Fibroblast of lung (primary cell): ENCODE data around the gene KCP. TPM values are rescaled to one million over a fixed set of nuclear protein-coding genes. Genes with fewer than 3 reads are reported as not detected.

Experiments used
- DNase-seq, 2 donors: peaks; one replicate each; pipeline versions ENCODE4 v3.0.0 to v3.0.0-alpha.2; 2010; ENCODE audit warnings: low read depth in 2 of 2
- H2AFZ ChIP-seq: 2 replicates; pipeline ENCODE4 v1.5.1; 2012; ENCODE audit warnings: low read length, control low read depth, inconsistent platforms
- H3K27ac ChIP-seq: 2 replicates; pipeline ENCODE4 v1.5.1; 2011; ENCODE audit warnings: low read length, control low read depth; ENCODE audit not compliant: insufficient read depth
- H3K27me3 ChIP-seq: 2 replicates; pipeline ENCODE4 v1.5.1; 2011; ENCODE audit warnings: mild to moderate bottlenecking, low read length; ENCODE audit not compliant: control insufficient read depth, insufficient read depth
- H3K36me3 ChIP-seq: 2 replicates; pipeline ENCODE4 v1.5.1; 2011; ENCODE audit warnings: low read length; ENCODE audit not compliant: control insufficient read depth, insufficient read depth
- H3K4me1 ChIP-seq: 2 replicates; pipeline ENCODE4 v1.5.1; 2011; ENCODE audit warnings: low read length; ENCODE audit not compliant: control insufficient read depth, insufficient read depth; ENCODE audit errors: extremely low read depth
- H3K4me2 ChIP-seq: 2 replicates; pipeline ENCODE4 v1.5.1; 2011; ENCODE audit warnings: low read length, control low read depth; ENCODE audit not compliant: insufficient read depth; ENCODE audit errors: extremely low read depth
- H3K4me3 ChIP-seq, 4 experiments: fragments of 200-600 bp in 1 of 4; sonication (generic) in 1 of 4; replicated peaks in 1 of 4; 2 replicates each; pipeline ENCODE4 v1.5.1; 2011 to 2016; ENCODE audit warnings: low read length in 4 of 4, low read depth in 3 of 4, mild to moderate bottlenecking in 3 of 4, control low read depth in 2 of 4, inconsistent platforms in 1 of 4, mixed read lengths in 1 of 4; ENCODE audit not compliant: insufficient read depth in 1 of 4; ENCODE audit errors: control extremely low read depth in 1 of 4
- H3K79me2 ChIP-seq: 2 replicates; pipeline ENCODE4 v1.5.1; 2012; ENCODE audit warnings: mild to moderate bottlenecking, low read length, inconsistent platforms; ENCODE audit not compliant: control insufficient read depth, insufficient read depth
- H3K9ac ChIP-seq: 2 replicates; pipeline ENCODE4 v1.5.1; 2011; ENCODE audit warnings: mild to moderate bottlenecking, low read length, control low read depth; ENCODE audit not compliant: insufficient read depth
- H3K9me3 ChIP-seq: 2 replicates; pipeline ENCODE4 v1.5.1; 2012; ENCODE audit warnings: low read depth, low read length; ENCODE audit not compliant: control insufficient read depth, insufficient read depth
- H4K20me1 ChIP-seq: 2 replicates; pipeline ENCODE4 v1.5.1; 2011; ENCODE audit warnings: low read length; ENCODE audit not compliant: control insufficient read depth, insufficient read depth; ENCODE audit errors: extremely low read depth
- EZH2 ChIP-seq: IDR thresholded peaks from 2 replicates; pipeline ENCODE4 v1.5.1; 2012; ENCODE audit warnings: low read length, control low read depth, mild to moderate bottlenecking; ENCODE audit errors: missing control alignments
- polyA plus RNA-seq, 2 donors: library from polyadenylated mRNA; depleted of rRNA in 1 of 2; stranded (reverse) in 1 of 2; unstranded in 1 of 2; fragments of >200 nt; gene quantifications; 2 replicates each; pipeline ENCODE4 v1.2.1, GENCODE V29; 2011 to 2012; ENCODE audit warnings: missing spikeins in 1 of 2
- total RNA-seq: library from RNA; depleted of rRNA; stranded (reverse); fragments of >200 nt; gene quantifications from 2 replicates; pipeline ENCODE4 v1.2.1, GENCODE V29; 2014
- TF ChIP-seq, protein P1 (sequence below), 2 donors: IDR thresholded peaks in 1 of 2; conservative IDR thresholded peaks in 1 of 2; 1 replicate in 1 of 2; 2 replicates in 1 of 2; pipeline ENCODE4 v1.5.1; 2011 to 2012; ENCODE audit warnings: low read length in 2 of 2, control low read depth in 1 of 2, inconsistent platforms in 1 of 2, low read depth in 1 of 2, mild to moderate bottlenecking in 1 of 2

The KCP gene
- total and polyA plus RNA-seq, 2 donors (not counting 1 experiment from before 2014, with no cell fraction given), result 0.08 to 0.50 TPM

DNA sequence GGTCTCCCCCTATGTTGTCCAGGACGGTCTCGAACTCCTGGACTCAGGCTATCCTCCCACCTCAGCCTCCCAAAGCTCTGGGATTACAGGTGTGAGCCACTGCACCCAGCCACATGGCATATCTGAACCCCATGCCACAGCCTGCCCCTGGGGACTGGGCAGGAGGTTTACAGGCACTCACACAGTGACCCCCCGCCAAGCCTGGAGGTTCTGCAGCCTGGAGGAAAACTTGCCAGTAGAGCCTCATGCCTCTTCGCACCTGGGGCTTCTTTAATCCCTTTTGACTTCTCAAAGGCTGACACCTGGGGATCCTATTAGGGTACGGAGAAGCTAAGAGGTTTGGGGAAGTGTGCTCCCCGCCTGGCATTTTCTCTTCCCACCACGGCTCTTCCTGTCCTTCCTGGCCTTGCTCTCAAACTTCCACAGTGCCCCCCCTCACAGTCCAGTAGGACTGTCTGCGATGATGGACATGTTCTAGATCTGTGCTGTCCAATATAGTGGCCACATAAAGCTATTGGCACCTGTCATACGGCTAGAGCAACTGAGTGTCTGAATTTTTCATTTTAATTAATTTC is 11.4 kb upstream of the KCP start:
- Histone ChIP-seq H3K36me3 (no peaks in the 10 kb centered on the region), H3K79me2 (no peaks in the 10 kb centered on the region), H3K4me3 (no peak overlapping the region), H3K27me3 (peaks cover 30% of the 10 kb centered on the region), H2AFZ (no peak overlapping the region), H4K20me1 (no peaks in the 10 kb centered on the region), H3K27ac (no peak overlapping the region), H3K4me2 (no peak overlapping the region), H3K4me1 (no peaks in the 10 kb centered on the region), H3K9me3 (no peaks in the 10 kb centered on the region), H3K9ac (no peak overlapping the region)
- TF ChIP-seq, protein P1, sequence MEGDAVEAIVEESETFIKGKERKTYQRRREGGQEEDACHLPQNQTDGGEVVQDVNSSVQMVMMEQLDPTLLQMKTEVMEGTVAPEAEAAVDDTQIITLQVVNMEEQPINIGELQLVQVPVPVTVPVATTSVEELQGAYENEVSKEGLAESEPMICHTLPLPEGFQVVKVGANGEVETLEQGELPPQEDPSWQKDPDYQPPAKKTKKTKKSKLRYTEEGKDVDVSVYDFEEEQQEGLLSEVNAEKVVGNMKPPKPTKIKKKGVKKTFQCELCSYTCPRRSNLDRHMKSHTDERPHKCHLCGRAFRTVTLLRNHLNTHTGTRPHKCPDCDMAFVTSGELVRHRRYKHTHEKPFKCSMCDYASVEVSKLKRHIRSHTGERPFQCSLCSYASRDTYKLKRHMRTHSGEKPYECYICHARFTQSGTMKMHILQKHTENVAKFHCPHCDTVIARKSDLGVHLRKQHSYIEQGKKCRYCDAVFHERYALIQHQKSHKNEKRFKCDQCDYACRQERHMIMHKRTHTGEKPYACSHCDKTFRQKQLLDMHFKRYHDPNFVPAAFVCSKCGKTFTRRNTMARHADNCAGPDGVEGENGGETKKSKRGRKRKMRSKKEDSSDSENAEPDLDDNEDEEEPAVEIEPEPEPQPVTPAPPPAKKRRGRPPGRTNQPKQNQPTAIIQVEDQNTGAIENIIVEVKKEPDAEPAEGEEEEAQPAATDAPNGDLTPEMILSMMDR (conservative IDR thresholded peaks at IDR 0.05 in 1 of 2, IDR thresholded peaks at IDR 0.05 in 1 of 2; ENCODE audit: low read depth in 1 of 2, low read length in 2 of 2), result no peak
- TF ChIP-seq EZH2, result no peak
- DNase-seq, result no peak

DNA sequence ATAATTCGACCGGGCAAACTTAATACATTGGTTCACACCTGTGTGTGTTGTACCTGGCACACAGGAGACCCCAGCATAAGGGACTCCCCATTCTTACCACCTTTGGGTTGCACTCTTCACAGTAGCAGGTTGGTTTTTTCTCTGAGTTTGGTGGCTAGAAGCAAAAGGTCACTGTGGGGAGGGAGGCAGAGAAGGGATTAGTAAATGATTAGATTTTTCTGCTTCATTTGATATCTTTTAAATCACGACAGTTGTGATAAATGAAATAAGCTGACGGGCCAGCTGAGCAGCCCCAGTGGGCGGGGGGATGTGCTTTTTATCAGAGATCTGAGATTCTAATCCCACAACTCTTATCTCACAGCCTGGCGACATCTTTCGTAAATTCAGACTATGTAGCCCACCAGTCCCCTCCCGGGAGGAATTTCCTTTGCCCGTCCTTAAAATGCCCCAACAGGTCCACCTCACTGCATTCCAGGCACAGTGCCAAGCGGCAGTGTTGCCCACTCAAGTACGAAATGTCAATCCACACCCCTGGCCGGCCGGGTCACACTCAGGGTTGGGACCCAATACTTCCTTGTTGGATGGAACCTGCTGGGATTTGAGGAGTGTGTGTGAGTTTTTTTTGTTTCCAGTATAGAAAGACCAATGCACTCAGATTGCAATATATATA is 10.5 kb upstream of the KCP start:
- no peaks in the 10 kb centered on the region for H3K79me2 ChIP-seq
- no peaks in the 10 kb centered on the region for H3K9me3 ChIP-seq
- H3K27ac ChIP-seq, result no peak overlapping the region
- no peak overlapping the region for H2AFZ ChIP-seq
- no peak overlapping the region for H3K4me3 ChIP-seq
- H4K20me1 ChIP-seq, result no peaks in the 10 kb centered on the region
- no peaks in the 10 kb centered on the region for H3K4me1 ChIP-seq
- no peak overlapping the region for H3K4me2 ChIP-seq
- no peaks in the 10 kb centered on the region for H3K36me3 ChIP-seq
- DNase-seq, result no peak
- TF ChIP-seq, protein P1 (conservative IDR thresholded peaks at IDR 0.05 in 1 of 2, IDR thresholded peaks at IDR 0.05 in 1 of 2; ENCODE audit: low read depth in 1 of 2, low read length in 2 of 2), result no peak
- no peak for TF ChIP-seq EZH2
- peaks cover 37% of the 10 kb centered on the region for H3K27me3 ChIP-seq
- H3K9ac ChIP-seq, result no peak overlapping the region

DNA sequence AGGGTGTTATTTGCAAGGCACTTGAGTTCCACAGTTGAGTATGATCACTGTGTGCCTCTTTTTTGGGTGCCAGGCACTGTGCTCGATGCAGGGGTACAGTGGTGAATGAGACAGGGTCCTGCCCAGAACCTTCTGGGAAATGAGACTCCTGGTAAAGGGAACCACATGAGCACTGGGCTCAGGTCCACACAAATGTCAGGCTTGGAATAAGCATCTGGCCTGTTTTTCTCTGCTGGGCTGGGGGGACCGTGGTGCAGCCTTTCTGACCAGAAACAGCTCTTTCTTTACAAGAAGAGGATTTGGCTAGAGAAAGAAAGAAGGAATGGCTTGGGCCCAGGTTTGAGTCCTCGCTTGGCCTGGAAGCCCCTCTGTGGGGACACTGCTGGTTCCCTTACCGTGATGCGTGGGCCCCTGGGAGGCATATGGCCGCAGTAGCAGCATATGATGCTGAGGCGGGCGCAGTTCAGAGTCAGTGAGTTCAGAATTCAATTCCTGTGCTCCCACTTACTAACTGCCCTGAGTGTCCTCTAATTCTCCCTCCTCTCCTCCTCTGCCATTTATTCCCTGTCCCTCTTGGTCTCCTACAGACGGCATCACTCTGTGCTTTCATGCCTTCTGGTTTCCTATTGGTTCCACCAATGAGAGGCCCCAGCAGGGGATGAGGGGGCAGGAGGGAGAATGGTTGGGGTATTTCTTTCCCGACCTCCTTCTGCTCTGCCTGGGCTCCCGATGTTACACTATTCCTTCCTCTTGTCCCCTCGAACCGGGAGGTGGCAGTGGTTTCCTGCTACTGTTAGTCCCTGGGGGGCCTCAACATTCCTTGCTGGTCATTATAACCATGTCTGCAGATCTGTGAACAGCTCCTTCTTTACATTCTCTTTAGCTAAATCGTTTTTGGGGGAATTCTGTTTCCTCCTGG is 9.6 kb upstream of the KCP start:
- TF ChIP-seq, protein P1 (conservative IDR thresholded peaks at IDR 0.05 in 1 of 2, IDR thresholded peaks at IDR 0.05 in 1 of 2; ENCODE audit: low read depth in 1 of 2, low read length in 2 of 2), result no peak
- no peak for TF ChIP-seq EZH2
- H3K9me3 ChIP-seq, result no peaks in the 10 kb centered on the region
- H4K20me1 ChIP-seq, result no peaks in the 10 kb centered on the region
- no peak overlapping the region for H3K9ac ChIP-seq
- no peak overlapping the region for H3K4me2 ChIP-seq
- H2AFZ ChIP-seq, result no peak overlapping the region
- H3K79me2 ChIP-seq, result no peaks in the 10 kb centered on the region
- no peak overlapping the region for H3K4me3 ChIP-seq
- no peak overlapping the region for H3K27ac ChIP-seq
- peaks cover 42% of the 10 kb centered on the region for H3K27me3 ChIP-seq
- no peaks in the 10 kb centered on the region for H3K36me3 ChIP-seq
- no peak for DNase-seq
- no peaks in the 10 kb centered on the region for H3K4me1 ChIP-seq
